Activated CD8-positive, alpha-beta memory T cell treated with anti-CD3 and anti-CD28 coated beads, Interleukin-2, amount 10 ng/mL, durations not matched to agents 7 days and 5 days (primary cell): Measurements from ENCODE around the gene LHX4. TPM values are rescaled to one million over a fixed set of nuclear protein-coding genes. Genes with fewer than 3 reads are reported as not detected.

ENCODE experiments used
- ATAC-seq: fragments of 150-1000 bp; cut with Tn5 transposase; one replicate; pipeline ENCODE4 v1.10.0; 2021; ENCODE audit warnings: moderate library complexity
- CTCF ChIA-PET: fragments of 350-600 bp; sonication (Branson Sonifier 250); formaldehyde crosslinking; loops from one replicate; lab custom pipeline; 2021; ENCODE audit warnings: antibody characterized with exemption; lab: Charles Lee
- DNase-seq: peaks from one replicate; pipeline ENCODE4 v3.0.0-alpha.2; 2020
- H3K27ac Mint-ChIP-seq: one replicate; pipeline ENCODE4 v1.8.0; 2021; ENCODE audit warnings: mild to moderate bottlenecking, mixed read lengths
- H3K27me3 Mint-ChIP-seq: one replicate; pipeline ENCODE4 v1.8.0; 2021; ENCODE audit warnings: mixed read lengths
- H3K36me3 Mint-ChIP-seq: one replicate; pipeline ENCODE4 v1.8.0; 2021; ENCODE audit warnings: mild to moderate bottlenecking, mixed read lengths
- H3K4me1 Mint-ChIP-seq: one replicate; pipeline ENCODE4 v1.8.0; 2021; ENCODE audit warnings: mixed read lengths
- H3K4me3 Mint-ChIP-seq: one replicate; pipeline ENCODE4 v1.8.0; 2021; ENCODE audit warnings: mild to moderate bottlenecking, moderate library complexity, mixed read lengths
- H3K9me3 Mint-ChIP-seq: one replicate; pipeline ENCODE4 v1.8.0; 2022; ENCODE audit warnings: low read depth, mixed read lengths
- total RNA-seq, 2 experiments: library from RNA; stranded (reverse); gene quantifications; one replicate each; pipeline ENCODE4 v1.2.3, GENCODE V29; 2021

Gene LHX4
- not detected for total RNA-seq

GRCh38 chr1:180229483-180230415 is at the start of gene LHX4:
TSS of gene LHX4 (plus strand) at chr1:180230264. CDS start at chr1:180230530, 266 bp downstream.
- H3K27ac Mint-ChIP-seq = no peak within 1 kb of the TSS
- DNase-seq (peak; percentile 47), ATAC-seq (peak; percentile 67)
- H3K27me3 Mint-ChIP-seq = peaks cover 81% of the 10 kb centered on the region
- H3K9me3 Mint-ChIP-seq = no peaks in the 10 kb centered on the region
- peak within 1 kb of the TSS; percentile 63 for H3K4me3 Mint-ChIP-seq
- H3K36me3 Mint-ChIP-seq = no peaks in the 10 kb centered on the region
- CTCF ChIA-PET = interaction anchor here (1.4 kb wide), 1 partner anchor 415 kb away, joined by 3 read pairs; no protein-coding TSS in a partner anchor
- peaks cover 28% of the 10 kb centered on the region for H3K4me1 Mint-ChIP-seq

- H3K9me3 Mint-ChIP-seq = no peaks in the 10 kb centered on the region
- CTCF ChIA-PET = interaction anchor here (0.8 to 6.6 kb wide), 9 partner anchors 8 to 475 kb away, joined by 3 to 67 read pairs (median 8); no protein-coding TSS in a partner anchor
- H3K27me3 Mint-ChIP-seq = no peaks in the 10 kb centered on the region
- no peak for ATAC-seq
- no peak overlapping the region for H3K4me3 Mint-ChIP-seq
- no peaks in the 10 kb centered on the region for H3K4me1 Mint-ChIP-seq
- no peaks in the 10 kb centered on the region for H3K36me3 Mint-ChIP-seq
- no peak overlapping the region for H3K27ac Mint-ChIP-seq
- DNase-seq = no peak
Observed at GRCh38 chr1:180181048-180181447, 49.0 kb upstream of the LHX4 start.

- Mint-ChIP-seq H3K4me3 (no peak overlapping the region), H3K4me1 (no peaks in the 10 kb centered on the region), H3K27me3 (no peaks in the 10 kb centered on the region), H3K36me3 (no peaks in the 10 kb centered on the region), H3K27ac (no peak overlapping the region), H3K9me3 (no peaks in the 10 kb centered on the region)
- ATAC-seq = no peak
- CTCF ChIA-PET = interaction anchor here (1.7 to 4.7 kb wide), 2 partner anchors 7 to 14 kb away, joined by 3 to 35 read pairs; no protein-coding TSS in a partner anchor
- DNase-seq = no peak
Observed at GRCh38 chr1:180181996-180182642, 47.9 kb upstream of the LHX4 start.

- no peak for ATAC-seq
- H3K27ac Mint-ChIP-seq = no peak overlapping the region
- H3K4me3 Mint-ChIP-seq = no peak overlapping the region
- H3K36me3 Mint-ChIP-seq = no peaks in the 10 kb centered on the region
- H3K27me3 Mint-ChIP-seq = no peaks in the 10 kb centered on the region
- H3K9me3 Mint-ChIP-seq = no peaks in the 10 kb centered on the region
- H3K4me1 Mint-ChIP-seq = no peaks in the 10 kb centered on the region
- CTCF ChIA-PET = no interaction called here
- DNase-seq = no peak
Observed at GRCh38 chr1:180182643-180183311, 47.3 kb upstream of the LHX4 start.

GRCh38 chr1:180183426-180183825 is 46.6 kb upstream of the LHX4 start:
- ATAC-seq = no peak
- no peak for DNase-seq
- CTCF ChIA-PET = no interaction called here
- Mint-ChIP-seq H3K36me3 (no peaks in the 10 kb centered on the region), H3K27me3 (no peaks in the 10 kb centered on the region), H3K4me1 (no peaks in the 10 kb centered on the region), H3K9me3 (no peaks in the 10 kb centered on the region), H3K4me3 (no peak overlapping the region), H3K27ac (no peak overlapping the region)

- Mint-ChIP-seq H3K27ac (no peak overlapping the region), H3K36me3 (no peaks in the 10 kb centered on the region), H3K9me3 (no peaks in the 10 kb centered on the region), H3K4me1 (no peaks in the 10 kb centered on the region), H3K27me3 (no peaks in the 10 kb centered on the region), H3K4me3 (no peak overlapping the region)
- CTCF ChIA-PET = no interaction called here
- DNase-seq = no peak
- ATAC-seq = no peak
Observed at GRCh38 chr1:180184041-180184440, 46.0 kb upstream of the LHX4 start.

- no peaks in the 10 kb centered on the region for H3K9me3 Mint-ChIP-seq
- H3K4me3 Mint-ChIP-seq = no peak overlapping the region
- no peak overlapping the region for H3K27ac Mint-ChIP-seq
- H3K4me1 Mint-ChIP-seq = no peaks in the 10 kb centered on the region
- no peak for ATAC-seq
- no peaks in the 10 kb centered on the region for H3K36me3 Mint-ChIP-seq
- DNase-seq = no peak
- no peaks in the 10 kb centered on the region for H3K27me3 Mint-ChIP-seq
- CTCF ChIA-PET = interaction anchor here (0.9 kb wide), 1 partner anchor 9 kb away, joined by 3 read pairs; no protein-coding TSS in a partner anchor
Observed at GRCh38 chr1:180185281-180185680, 44.8 kb upstream of the LHX4 start.

GRCh38 chr1:180185971-180186645 is 44.0 kb upstream of the LHX4 start:
- no peaks in the 10 kb centered on the region for H3K36me3 Mint-ChIP-seq
- no peak overlapping the region for H3K27ac Mint-ChIP-seq
- CTCF ChIA-PET = interaction anchor here (0.9 kb wide), 1 partner anchor 9 kb away, joined by 3 read pairs; no protein-coding TSS in a partner anchor
- no peaks in the 10 kb centered on the region for H3K9me3 Mint-ChIP-seq
- H3K27me3 Mint-ChIP-seq = no peaks in the 10 kb centered on the region
- ATAC-seq = no peak
- H3K4me1 Mint-ChIP-seq = peaks cover 2% of the 10 kb centered on the region
- H3K4me3 Mint-ChIP-seq = no peak overlapping the region
- DNase-seq = no peak

- no peaks in the 10 kb centered on the region for H3K27me3 Mint-ChIP-seq
- no peak for ATAC-seq
- no peaks in the 10 kb centered on the region for H3K9me3 Mint-ChIP-seq
- DNase-seq = no peak
- no peak overlapping the region for H3K4me3 Mint-ChIP-seq
- no peaks in the 10 kb centered on the region for H3K36me3 Mint-ChIP-seq
- CTCF ChIA-PET = interaction anchor here (1.2 to 1.6 kb wide), 3 partner anchors 10 to 229 kb away, joined by 3 to 7 read pairs (median 5); no protein-coding TSS in a partner anchor
- peaks cover 9% of the 10 kb centered on the region for H3K4me1 Mint-ChIP-seq
- no peak overlapping the region for H3K27ac Mint-ChIP-seq
Observed at GRCh38 chr1:180186831-180187230, 43.2 kb upstream of the LHX4 start.

- no peak for DNase-seq
- no peak overlapping the region for H3K4me3 Mint-ChIP-seq
- no peaks in the 10 kb centered on the region for H3K9me3 Mint-ChIP-seq
- no peaks in the 10 kb centered on the region for H3K27me3 Mint-ChIP-seq
- H3K27ac Mint-ChIP-seq = no peak overlapping the region
- CTCF ChIA-PET = interaction anchor here (0.8 to 3.9 kb wide), 14 partner anchors 8 to 487 kb away, joined by 3 to 35 read pairs (median 4); no protein-coding TSS in a partner anchor
- peaks cover 17% of the 10 kb centered on the region for H3K4me1 Mint-ChIP-seq
- no peaks in the 10 kb centered on the region for H3K36me3 Mint-ChIP-seq
- no peak for ATAC-seq
Observed at GRCh38 chr1:180187626-180188025, 42.4 kb upstream of the LHX4 start.

GRCh38 chr1:180188091-180188506 is 42.0 kb upstream of the LHX4 start:
- Mint-ChIP-seq H3K36me3 (no peaks in the 10 kb centered on the region), H3K27me3 (no peaks in the 10 kb centered on the region), H3K4me1 (peaks cover 22% of the 10 kb centered on the region), H3K4me3 (no peak overlapping the region), H3K27ac (no peak overlapping the region), H3K9me3 (no peaks in the 10 kb centered on the region)
- ATAC-seq (no peak), DNase-seq (no peak)
- CTCF ChIA-PET = interaction anchor here (0.7 to 3.9 kb wide), 16 partner anchors 9 to 487 kb away, joined by 3 to 35 read pairs (median 3); no protein-coding TSS in a partner anchor

- CTCF ChIA-PET = interaction anchor here (0.7 to 3.9 kb wide), 10 partner anchors 9 to 488 kb away, joined by 3 to 35 read pairs (median 4); no protein-coding TSS in a partner anchor
- DNase-seq = no peak
- ATAC-seq = no peak
- H3K36me3 Mint-ChIP-seq = no peaks in the 10 kb centered on the region
- H3K27me3 Mint-ChIP-seq = no peaks in the 10 kb centered on the region
- no peak overlapping the region for H3K4me3 Mint-ChIP-seq
- H3K4me1 Mint-ChIP-seq = peaks cover 22% of the 10 kb centered on the region
- H3K27ac Mint-ChIP-seq = no peak overlapping the region
- H3K9me3 Mint-ChIP-seq = no peaks in the 10 kb centered on the region
Observed at GRCh38 chr1:180188684-180189175, 41.3 kb upstream of the LHX4 start.
